GM21825 (cell line): ENCODE data around the gene LEO1.

ENCODE experiments used
- ATAC-seq: cut with Tn5 transposase; IDR thresholded peaks from one replicate; pipeline ENCODE4 v1.9.1; 2021; ENCODE audit warnings: mild to moderate bottlenecking, moderate library complexity; ENCODE audit not compliant: unreplicated experiment

LEO1 gene

DNA sequence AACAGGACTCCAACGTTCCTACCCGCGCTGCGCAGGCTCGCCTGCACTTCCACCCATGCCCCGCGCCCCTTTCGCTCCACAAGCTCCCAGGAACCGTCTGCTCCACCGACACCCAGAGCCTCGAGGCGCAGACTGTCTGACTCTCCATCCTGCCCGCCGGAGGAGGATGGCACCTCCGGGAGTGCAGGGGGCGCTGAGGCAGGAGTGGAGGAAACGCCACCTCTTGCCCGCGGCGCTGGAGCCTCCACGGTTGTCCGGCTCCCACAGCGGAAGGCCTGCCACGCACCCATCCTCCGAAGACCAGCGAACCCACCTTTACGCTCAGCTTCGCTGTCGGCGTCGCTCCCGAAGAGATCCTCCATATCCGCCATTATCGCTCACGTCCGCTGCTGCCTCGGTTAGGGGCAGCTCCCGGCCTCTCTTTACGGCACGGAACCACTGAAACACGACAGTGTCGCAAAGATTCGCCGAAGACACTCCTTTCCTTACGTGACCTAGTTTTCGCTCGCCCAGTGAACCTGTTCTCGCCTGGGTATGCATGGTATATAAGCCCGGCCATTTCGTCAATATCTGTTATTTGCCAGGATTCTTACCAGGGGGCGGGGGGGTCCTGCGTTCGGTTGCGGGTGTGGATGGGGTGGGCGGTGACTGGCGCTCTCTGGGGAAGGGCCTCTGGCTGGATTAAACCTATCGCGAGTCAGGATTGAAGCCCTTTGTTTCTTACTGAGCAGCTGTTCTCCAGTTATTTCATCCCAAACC, at the start of gene LEO1:
Gene LEO1, minus strand, starts transcription at position 404 of the 759 bp plus-strand sequence. Its CDS starts 33 bp downstream, at position 371.
- ATAC-seq: peak; percentile 84

DNA sequence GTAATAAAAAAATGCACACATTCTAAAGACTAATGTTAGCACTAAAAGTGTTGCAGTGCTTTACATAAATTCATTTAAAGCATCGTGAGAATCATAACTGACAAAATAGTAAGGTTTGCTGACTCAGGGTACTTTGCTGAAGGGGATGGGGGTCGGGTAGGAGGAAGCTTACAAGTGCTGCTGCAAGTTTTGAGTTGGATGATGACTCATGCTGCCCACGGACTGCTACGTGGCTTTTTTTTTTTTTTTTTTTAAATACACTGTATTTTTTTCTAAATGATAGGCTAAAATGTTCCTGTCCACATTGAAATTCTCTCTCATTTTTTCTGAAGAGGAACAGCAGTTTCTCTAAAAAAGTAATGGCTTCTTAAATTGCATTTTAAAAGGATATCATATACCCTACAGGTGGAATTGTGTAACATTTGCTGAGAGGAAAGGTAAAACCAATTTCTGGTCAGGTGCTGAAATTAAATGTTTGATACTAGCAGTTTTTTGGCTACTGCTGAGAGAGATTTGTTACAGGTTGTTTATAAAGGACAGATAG, 49.6 kb upstream of the LEO1 start:
- ATAC-seq: no peak

- ATAC-seq: no peak
These were observed 48.9 kb upstream of the LEO1 start for GRCh38 chr15:52020221-52021085.

GRCh38 chr15:52019394-52020220, 48.0 kb upstream of the LEO1 start:
- ATAC-seq: peak; percentile 43

DNA sequence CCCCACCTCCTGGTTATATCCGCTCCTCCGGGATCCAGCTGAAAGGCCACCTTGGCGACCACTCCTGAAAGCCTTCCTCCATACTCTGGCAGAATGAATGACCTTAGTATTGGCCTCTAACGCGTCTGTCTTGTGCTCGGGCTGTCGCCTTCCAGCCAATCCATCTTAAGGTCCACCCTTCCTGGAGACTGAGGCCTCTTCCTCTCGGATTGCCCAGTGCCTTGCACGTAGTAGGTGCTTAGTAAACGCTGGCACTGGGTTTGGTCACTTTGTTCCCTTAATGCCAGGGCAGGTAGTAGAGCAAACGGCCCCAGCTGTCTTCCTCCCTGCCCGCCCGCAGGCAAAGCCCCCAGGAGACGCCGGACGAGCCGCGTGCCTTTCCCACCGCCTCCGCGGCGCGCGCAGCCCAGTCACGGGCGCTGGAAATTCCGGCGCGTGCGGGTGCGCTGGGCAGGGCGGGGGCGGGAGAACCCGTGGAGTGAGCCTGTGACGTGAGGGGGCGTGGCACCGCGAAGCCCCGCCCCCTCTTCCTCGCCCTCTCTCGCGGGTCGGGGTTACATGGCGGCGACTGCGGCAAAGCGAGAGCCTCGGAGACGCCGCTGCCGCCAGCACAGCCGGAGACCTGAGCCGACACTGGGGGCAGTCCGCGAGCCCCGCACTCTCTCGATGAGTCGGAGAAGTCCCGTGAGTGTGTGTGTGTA, 47.3 kb upstream of the LEO1 start, which contains the start of gene MAPK6:
Gene MAPK6, plus strand, starts transcription at position 527 of the 701 bp plus-strand sequence. CDS start 27,242 bp downstream, outside the sequence.
- ATAC-seq: peak; percentile 64

DNA sequence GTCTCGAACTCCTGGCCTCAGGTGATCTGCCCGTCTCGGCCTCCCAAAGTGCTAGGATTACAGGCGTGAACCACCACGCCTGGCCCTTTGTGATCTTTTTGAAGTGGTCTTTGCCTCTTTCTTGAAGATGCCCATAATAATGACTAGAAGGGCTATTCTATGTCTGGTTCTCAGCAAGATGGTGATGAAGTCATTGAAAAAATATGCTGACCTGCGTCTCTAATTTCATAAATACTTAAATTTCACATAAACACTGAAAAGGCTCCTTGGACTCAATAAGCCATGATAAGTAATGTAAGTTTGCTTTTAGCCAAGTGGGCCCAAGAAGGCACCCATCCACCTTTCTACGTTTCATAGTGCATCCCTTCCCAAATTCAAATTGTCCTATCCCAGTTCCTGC, 46.7 kb upstream of the LEO1 start:
- no peak for ATAC-seq

DNA sequence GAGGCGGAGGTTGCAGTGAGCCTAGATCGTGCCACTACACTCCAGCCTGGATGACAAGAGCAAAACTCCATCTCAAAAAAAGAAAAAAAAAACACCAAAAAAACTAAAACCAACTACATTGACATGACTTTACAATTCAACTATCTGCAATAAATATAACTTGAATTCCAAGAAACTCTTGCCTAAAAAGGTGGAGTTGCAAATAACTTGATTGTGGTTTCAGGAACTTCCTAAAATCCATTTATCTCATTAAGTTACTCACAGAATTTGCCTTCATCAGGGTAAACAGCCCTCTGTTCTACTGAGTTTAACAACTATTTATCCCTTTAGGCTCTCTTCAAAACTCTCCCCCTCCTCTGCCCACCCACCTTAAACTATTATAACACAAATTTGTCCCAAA, 44.7 kb upstream of the LEO1 start:
- ATAC-seq: no peak

DNA sequence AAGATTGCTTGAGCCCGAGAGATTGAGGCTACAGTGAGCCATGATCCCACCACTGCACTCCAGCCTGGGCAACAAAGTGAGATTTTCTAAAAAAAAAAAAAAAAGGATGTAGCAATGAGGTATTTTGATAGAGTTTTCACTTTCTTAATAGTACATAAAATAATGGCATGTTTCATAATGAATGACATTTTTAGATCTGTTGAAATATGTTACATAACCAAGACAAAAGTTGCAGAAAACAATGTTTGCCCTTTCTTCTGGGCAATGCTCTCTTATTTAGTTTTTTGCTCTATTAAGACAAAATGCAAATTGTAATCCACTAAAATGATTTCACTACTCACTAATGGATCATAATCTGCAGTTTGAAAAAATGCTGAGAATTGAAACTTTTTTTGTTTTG, 43.0 kb upstream of the LEO1 start:
- no peak for ATAC-seq

GRCh38 chr15:52013151-52013791, 41.7 kb upstream of the LEO1 start:
- peak; percentile 35 for ATAC-seq

GRCh38 chr15:52012210-52012609, 40.6 kb upstream of the LEO1 start:
- ATAC-seq: no peak

GRCh38 chr15:52011711-52012144, 40.1 kb upstream of the LEO1 start:
- ATAC-seq: no peak

DNA sequence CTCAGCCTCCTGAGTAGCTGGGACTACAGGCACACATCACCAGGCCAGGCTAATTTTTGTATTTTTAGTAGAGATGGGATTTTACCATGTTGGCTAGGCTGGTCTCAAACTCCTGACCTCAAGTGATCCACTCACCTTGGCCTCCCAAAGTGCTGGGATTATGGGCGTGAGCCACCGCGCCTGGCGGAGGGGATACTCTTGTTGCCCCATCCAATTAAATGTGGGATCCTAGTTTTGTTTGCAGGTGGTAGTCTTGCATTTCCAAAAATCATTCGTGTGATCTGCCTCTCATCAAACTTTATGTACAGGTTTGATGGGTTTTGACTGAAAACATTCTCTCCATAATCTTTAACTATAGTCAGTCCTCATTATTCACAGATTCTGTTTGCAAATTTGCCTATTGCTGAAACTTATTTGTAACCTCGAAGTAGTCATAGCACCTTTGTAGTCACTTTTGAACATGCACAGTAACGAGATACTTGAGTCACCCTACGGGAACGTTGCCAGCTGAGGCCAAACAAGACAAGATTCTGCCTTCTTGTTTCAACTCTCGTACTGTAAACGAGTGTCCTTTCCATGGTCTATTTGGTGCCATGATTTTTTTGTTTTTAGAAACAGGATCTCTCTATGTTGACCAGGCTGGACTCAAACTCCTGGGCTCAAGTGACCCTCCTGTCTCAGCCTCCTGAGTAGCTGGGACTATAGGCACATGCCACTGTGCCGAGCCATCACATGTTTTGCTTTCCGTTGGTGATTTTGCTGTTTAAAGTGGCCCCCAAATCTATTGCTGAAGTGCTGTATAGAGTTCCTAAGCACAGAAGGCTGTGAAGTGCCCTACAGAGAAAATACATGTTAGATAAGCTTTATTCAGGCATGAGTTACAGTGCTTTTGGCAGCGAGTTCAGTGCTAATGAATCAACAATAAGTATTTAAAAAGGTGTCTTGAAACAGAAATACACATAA, 39.3 kb upstream of the LEO1 start:
- ATAC-seq: no peak

DNA sequence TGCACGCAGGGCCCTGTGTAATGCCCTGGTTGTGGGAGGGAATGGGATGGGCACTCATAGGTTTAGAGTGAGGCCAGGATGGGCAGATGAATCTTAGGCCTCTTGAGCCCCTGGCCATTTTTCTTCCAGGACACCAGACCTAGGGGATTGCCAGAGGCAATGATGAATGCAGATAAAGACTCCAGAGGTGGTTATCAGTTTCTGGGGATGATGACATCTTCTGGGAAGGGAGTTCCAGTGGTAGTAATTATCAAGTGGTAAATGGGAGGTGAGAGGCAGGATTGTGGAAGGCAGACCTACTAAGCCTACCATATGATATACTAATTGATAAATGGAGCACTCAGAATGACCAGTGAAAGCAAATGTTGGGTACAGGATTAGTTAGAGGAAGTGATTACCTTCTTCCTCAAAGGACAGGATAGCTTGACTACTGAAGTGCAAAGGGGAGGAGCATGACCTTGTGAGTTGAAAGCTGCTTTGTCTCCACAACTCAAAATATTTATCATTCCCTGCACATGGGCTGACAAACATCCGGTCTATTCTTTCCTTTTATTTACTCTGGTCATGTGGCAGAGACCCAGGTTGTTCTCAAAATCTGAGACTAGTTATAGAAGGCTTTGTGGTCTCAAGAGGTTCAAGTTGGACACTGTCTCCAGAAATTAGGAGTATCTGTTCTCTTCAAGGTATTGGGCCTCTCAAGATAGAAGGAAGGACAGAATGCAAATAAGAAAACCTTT, 37.3 kb upstream of the LEO1 start:
- no peak for ATAC-seq

DNA sequence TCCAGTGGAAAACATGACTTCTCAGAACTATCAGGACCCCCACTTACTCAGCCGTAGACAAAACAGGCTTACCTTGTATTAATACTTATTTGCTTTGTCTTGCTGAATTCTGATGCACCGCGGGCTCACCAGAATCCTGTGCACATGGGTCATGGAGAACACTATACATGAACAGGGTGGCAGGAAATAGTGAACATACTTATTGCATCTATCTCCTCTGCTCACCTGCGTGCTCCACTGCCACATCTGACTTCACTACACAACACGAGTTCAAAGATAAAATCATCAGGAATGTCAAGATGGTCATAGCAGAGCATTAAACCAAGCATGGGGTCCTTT, 36.8 kb upstream of the LEO1 start:
- no peak for ATAC-seq

DNA sequence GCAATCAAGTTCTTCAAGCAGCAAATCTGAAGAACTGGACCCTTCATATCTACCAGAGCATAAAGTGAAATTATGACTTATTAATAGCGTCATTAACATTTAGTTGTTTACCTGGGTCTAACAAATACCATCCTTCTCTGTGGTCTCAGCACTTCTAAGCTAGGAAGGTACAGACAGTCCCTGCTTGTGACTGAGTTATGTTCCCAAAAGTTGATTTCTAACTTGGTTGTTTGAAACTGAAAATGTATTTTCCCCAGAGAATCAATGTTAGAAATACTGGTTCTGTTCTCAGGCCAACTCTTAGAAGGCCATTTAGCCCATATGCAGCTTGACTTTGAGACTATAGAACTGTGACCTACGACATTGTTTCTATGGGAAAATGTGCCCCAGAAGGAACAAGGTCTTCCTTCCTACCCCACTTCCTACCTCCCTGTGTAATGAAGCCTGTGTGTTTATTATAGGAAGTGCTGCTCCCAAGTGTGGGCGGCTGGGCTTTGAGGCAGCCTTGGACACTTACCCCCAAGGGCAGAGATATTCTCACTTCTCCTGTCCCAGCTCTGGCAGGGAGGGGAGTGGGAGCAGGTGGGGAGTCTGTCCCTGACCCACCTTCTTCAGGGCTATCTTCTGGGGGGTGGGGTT, 35.2 kb upstream of the LEO1 start:
- peak; percentile 27 for ATAC-seq

DNA sequence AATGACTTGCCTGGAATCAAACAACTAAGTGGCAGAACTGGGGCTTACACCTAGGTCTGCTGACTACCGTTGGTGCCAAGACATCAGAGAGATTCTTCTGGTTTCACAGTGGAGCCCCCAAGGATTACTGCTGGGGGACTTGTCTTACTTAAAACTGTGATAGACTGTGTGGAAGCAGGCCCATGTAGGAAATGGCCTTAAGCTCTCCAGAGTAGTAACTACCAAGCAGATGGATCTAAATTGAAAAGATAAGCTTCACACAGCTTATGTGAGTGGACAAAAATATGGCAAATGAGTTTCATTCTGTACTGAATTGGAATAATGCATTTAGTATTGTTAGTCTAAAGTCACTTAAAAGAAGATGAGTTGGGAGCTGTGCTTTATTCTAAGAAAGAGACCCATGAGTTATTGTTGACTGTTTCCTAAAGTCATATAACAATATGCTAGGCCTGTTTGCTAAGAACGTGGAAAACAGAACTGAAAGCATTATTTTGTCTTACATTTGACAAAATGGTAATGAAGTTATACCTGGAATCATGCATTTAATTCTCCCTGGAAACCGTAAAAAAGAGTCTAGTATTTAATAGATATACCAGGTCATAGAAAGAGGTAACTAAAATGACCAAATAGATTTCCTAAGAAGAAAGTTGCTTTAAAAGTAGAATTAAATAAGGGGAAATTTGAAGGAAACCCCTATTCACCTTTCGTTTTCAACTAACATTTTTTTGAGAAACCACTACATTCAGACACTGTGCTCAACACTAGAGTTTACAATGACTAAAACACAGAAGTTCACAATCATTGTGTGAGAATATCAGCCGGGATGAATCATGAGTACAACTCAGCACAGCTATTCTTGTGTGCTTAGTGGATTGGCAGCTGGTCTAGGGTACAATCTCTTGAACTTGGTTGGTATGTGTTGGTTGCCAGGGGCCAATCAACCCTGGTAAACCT, 34.4 kb upstream of the LEO1 start:
- ATAC-seq: peak; percentile 55
